Keratinocyte (primary cell): Measurements from ENCODE around the gene ATAD1. TPM values are rescaled to one million over a fixed set of nuclear protein-coding genes. Genes with fewer than 3 reads are reported as not detected.
A peak's percentile ranks its signal among the peaks of the same experiment; 100 is the strongest.

Experiments used
- DNase-seq: peaks from one replicate; pipeline ENCODE4 v3.0.0-alpha.2; 2011; ENCODE audit warnings: low read depth, missing footprints, low spot score
- FAIRE-seq: peaks from 2 replicates; lab custom pipeline; 2011; peaks lifted over from hg19 to GRCh38; lab: Jason Lieb, UNC
- H2AFZ ChIP-seq: 2 replicates; pipeline ENCODE4 v1.6.0; 2012; ENCODE audit warnings: low read length, control low read depth, inconsistent platforms; ENCODE audit not compliant: control insufficient read depth
- H3K27ac ChIP-seq: 2 replicates; pipeline ENCODE4 v1.5.1; 2011; ENCODE audit warnings: low read length; ENCODE audit not compliant: control insufficient read depth, insufficient read depth
- H3K27me3 ChIP-seq: 3 replicates; pipeline ENCODE4 v1.6.0; 2011; ENCODE audit warnings: low read length; ENCODE audit not compliant: control insufficient read depth, insufficient read depth; ENCODE audit errors: extremely low read depth
- H3K36me3 ChIP-seq, 2 experiments: 2 replicates in 1 of 2; 3 replicates in 1 of 2; pipeline ENCODE4 v1.5.1; 2011; ENCODE audit warnings: low read length in 2 of 2, mild to moderate bottlenecking in 1 of 2; ENCODE audit not compliant: control insufficient read depth in 2 of 2, insufficient read depth in 2 of 2; ENCODE audit errors: extremely low read depth in 1 of 2
- H3K4me1 ChIP-seq: 3 replicates; pipeline ENCODE4 v1.5.1; 2011; ENCODE audit warnings: low read length; ENCODE audit not compliant: control insufficient read depth, insufficient read depth; ENCODE audit errors: extremely low read depth
- H3K4me2 ChIP-seq: 3 replicates; pipeline ENCODE4 v1.6.0; 2011; ENCODE audit warnings: low read depth, low read length; ENCODE audit not compliant: control insufficient read depth, insufficient read depth; ENCODE audit errors: extremely low read depth
- H3K4me3 ChIP-seq, 3 experiments: fragments of 200-600 bp in 1 of 3; sonication (generic) in 1 of 3; 2 replicates in 2 of 3; 3 replicates in 1 of 3; pipeline ENCODE4 v1.5.1; 2011 to 2016; ENCODE audit warnings: low read length in 3 of 3, mild to moderate bottlenecking in 3 of 3, control low read depth in 2 of 3, inconsistent platforms in 1 of 3, low read depth in 1 of 3, mixed read lengths in 1 of 3, mixed run types in 1 of 3, moderate library complexity in 1 of 3; ENCODE audit not compliant: control insufficient read depth in 2 of 3, insufficient read depth in 2 of 3; ENCODE audit errors: extremely low read depth in 1 of 3
- H3K79me2 ChIP-seq: 2 replicates; pipeline ENCODE4 v1.6.0; 2012; ENCODE audit warnings: low read length; ENCODE audit not compliant: control insufficient read depth, insufficient read depth
- H3K9ac ChIP-seq: 3 replicates; pipeline ENCODE4 v1.6.0; 2011; ENCODE audit warnings: low read length; ENCODE audit not compliant: control insufficient read depth, insufficient read depth; ENCODE audit errors: extremely low read depth
- H3K9me1 ChIP-seq: 3 replicates; pipeline ENCODE4 v1.6.0; 2011; ENCODE audit warnings: low read length; ENCODE audit not compliant: control insufficient read depth, insufficient read depth; ENCODE audit errors: extremely low read depth
- H3K9me3 ChIP-seq: 2 replicates; pipeline ENCODE4 v1.5.1; 2012; ENCODE audit warnings: low read depth, low read length; ENCODE audit not compliant: control insufficient read depth
- H4K20me1 ChIP-seq: 3 replicates; pipeline ENCODE4 v1.6.0; 2011; ENCODE audit warnings: low read length; ENCODE audit not compliant: control insufficient read depth, insufficient read depth; ENCODE audit errors: extremely low read depth
- EZH2 ChIP-seq: IDR thresholded peaks from one replicate; pipeline ENCODE4 v1.6.1; 2012; ENCODE audit warnings: inconsistent platforms, mild to moderate bottlenecking, low read length, moderate library complexity
- dilution Hi-C: fragments of 300-500 bp; cut with MboI; formaldehyde crosslinking; loops from one replicate; pipeline ENCODE4 v1.7.0; 2020; ENCODE audit warnings: low sequenced_read_pairs; ENCODE audit not compliant: extremely low pct_ligation_motif_present
- polyA plus RNA-seq, 5 experiments: library from polyadenylated mRNA; depleted of rRNA in 3 of 5; stranded (reverse) in 3 of 5; stranded (forward) in 1 of 5; unstranded in 1 of 5; fragments of >200 nt; gene quantifications; 1 replicate in 1 of 5; 2 replicates in 3 of 5; 3 replicates in 1 of 5; pipeline versions ENCODE4 v1.2.1 to v1.2.3, GENCODE V29; 2011 to 2012; ENCODE audit warnings: missing spikeins in 2 of 5, low read depth in 1 of 5, low replicate concordance in 1 of 5
- TF ChIP-seq, protein P1 (sequence below), 3 experiments: IDR thresholded peaks in 1 of 3; conservative IDR thresholded peaks in 1 of 3; optimal IDR thresholded peaks in 1 of 3; 2 replicates in 2 of 3; 3 replicates in 1 of 3; pipeline versions ENCODE3 to v1.5.1; 2011; ENCODE audit warnings: low read length in 3 of 3, mild to moderate bottlenecking in 3 of 3, moderate library complexity in 2 of 3, control low read depth in 1 of 3, inconsistent platforms in 1 of 3; ENCODE audit not compliant: insufficient read depth in 2 of 3; ENCODE audit errors: extremely low read depth in 1 of 3

ATAD1 gene
- polyA plus RNA-seq, 1 donor (not counting 4 experiments of a cell fraction or from before 2014, with no cell fraction given), result 51.0 TPM

- TF ChIP-seq, protein P1, sequence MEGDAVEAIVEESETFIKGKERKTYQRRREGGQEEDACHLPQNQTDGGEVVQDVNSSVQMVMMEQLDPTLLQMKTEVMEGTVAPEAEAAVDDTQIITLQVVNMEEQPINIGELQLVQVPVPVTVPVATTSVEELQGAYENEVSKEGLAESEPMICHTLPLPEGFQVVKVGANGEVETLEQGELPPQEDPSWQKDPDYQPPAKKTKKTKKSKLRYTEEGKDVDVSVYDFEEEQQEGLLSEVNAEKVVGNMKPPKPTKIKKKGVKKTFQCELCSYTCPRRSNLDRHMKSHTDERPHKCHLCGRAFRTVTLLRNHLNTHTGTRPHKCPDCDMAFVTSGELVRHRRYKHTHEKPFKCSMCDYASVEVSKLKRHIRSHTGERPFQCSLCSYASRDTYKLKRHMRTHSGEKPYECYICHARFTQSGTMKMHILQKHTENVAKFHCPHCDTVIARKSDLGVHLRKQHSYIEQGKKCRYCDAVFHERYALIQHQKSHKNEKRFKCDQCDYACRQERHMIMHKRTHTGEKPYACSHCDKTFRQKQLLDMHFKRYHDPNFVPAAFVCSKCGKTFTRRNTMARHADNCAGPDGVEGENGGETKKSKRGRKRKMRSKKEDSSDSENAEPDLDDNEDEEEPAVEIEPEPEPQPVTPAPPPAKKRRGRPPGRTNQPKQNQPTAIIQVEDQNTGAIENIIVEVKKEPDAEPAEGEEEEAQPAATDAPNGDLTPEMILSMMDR (optimal IDR thresholded peaks at IDR 0.05 in 1 of 3, IDR thresholded peaks at IDR 0.05 in 1 of 3, conservative IDR thresholded peaks at IDR 0.05 in 1 of 3; ENCODE audit: extremely low read depth in 1 of 3, insufficient read depth in 2 of 3, low read length in 3 of 3), result no peak
- no peak for TF ChIP-seq EZH2
- dilution Hi-C loops, result no loop called here
- H3K9me3 ChIP-seq, result no peaks in the 10 kb centered on the region
- H2AFZ ChIP-seq, result peak overlapping the region; percentile 72
- DNase-seq (peak; percentile 84), FAIRE-seq (peak; percentile 62)
- H3K27ac ChIP-seq, result peak overlapping the region; percentile 88
- peak overlapping the region; percentile 69 to 97 (median 78) for H3K4me3 ChIP-seq
- H3K36me3 ChIP-seq, result no peaks in the 10 kb centered on the region
- H3K79me2 ChIP-seq, result peaks cover 31% of the 10 kb centered on the region
- H3K9me1 ChIP-seq, result no peaks in the 10 kb centered on the region
- peak overlapping the region; percentile 86 for H3K9ac ChIP-seq
- H3K4me1 ChIP-seq, result peaks cover 11% of the 10 kb centered on the region
- no peaks in the 10 kb centered on the region for H3K27me3 ChIP-seq
- H3K4me2 ChIP-seq, result peak overlapping the region; percentile 99
- H4K20me1 ChIP-seq, result peaks cover 6% of the 10 kb centered on the region
These were observed 44.1 kb upstream of the ATAD1 start for GRCh38 chr10:87861953-87862678.

GRCh38 chr10:87861566-87861952 lies 43.5 kb upstream of the ATAD1 start:
- Histone ChIP-seq H3K4me3 (peak overlapping the region; percentile 69 to 97 (median 78)), H3K9ac (peak overlapping the region; percentile 86), H3K9me1 (no peaks in the 10 kb centered on the region), H3K4me2 (peak overlapping the region; percentile 99), H3K9me3 (no peaks in the 10 kb centered on the region), H3K27ac (peak overlapping the region; percentile 88), H3K4me1 (peaks cover 11% of the 10 kb centered on the region), H2AFZ (peak overlapping the region; percentile 72), H3K36me3 (no peaks in the 10 kb centered on the region), H4K20me1 (peaks cover 5% of the 10 kb centered on the region), H3K79me2 (peaks cover 25% of the 10 kb centered on the region), H3K27me3 (no peaks in the 10 kb centered on the region)
- TF ChIP-seq, protein P1 (optimal IDR thresholded peaks at IDR 0.05 in 1 of 3, IDR thresholded peaks at IDR 0.05 in 1 of 3, conservative IDR thresholded peaks at IDR 0.05 in 1 of 3; ENCODE audit: extremely low read depth in 1 of 3, insufficient read depth in 2 of 3, low read length in 3 of 3), result peak; percentile 5 to 53 (median 10)
- no peak for TF ChIP-seq EZH2
- FAIRE-seq (no peak), DNase-seq (no peak)
- dilution Hi-C loops, result no loop called here
